Measurements from ENCODE around the gene SPEM1.

DNA sequence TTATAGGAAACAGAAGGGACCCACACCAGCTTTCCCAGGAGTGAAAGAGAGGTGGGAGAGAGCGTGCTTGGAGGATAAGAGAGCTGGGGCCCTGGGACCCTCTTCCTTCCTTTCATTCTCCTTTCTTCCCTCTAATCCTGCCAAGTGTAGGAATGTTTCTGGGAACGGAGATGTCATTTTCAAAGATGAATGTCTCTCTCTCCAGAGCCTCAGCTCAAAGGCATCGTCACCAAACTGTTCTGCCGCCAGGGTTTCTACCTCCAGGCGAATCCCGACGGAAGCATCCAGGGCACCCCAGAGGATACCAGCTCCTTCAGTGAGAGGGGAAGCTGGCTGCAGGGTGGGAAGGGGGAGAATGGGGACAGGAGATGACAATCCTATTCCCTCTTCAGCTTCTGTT, 21.1 kb downstream of the SPEM1 start:
- TF ChIP-seq, protein P1, sequence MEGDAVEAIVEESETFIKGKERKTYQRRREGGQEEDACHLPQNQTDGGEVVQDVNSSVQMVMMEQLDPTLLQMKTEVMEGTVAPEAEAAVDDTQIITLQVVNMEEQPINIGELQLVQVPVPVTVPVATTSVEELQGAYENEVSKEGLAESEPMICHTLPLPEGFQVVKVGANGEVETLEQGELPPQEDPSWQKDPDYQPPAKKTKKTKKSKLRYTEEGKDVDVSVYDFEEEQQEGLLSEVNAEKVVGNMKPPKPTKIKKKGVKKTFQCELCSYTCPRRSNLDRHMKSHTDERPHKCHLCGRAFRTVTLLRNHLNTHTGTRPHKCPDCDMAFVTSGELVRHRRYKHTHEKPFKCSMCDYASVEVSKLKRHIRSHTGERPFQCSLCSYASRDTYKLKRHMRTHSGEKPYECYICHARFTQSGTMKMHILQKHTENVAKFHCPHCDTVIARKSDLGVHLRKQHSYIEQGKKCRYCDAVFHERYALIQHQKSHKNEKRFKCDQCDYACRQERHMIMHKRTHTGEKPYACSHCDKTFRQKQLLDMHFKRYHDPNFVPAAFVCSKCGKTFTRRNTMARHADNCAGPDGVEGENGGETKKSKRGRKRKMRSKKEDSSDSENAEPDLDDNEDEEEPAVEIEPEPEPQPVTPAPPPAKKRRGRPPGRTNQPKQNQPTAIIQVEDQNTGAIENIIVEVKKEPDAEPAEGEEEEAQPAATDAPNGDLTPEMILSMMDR (IDR thresholded peaks at IDR 0.05), result no peak
- TF ChIP-seq POLR2A (IDR thresholded peaks at IDR 0.05), result no peak

Measured in heart left ventricle (tissue), 13 donors.